LHCN-M2 (cell line): Measurements from ENCODE around the gene RUNX2. TPM values are rescaled to one million over a fixed set of nuclear protein-coding genes. Genes with fewer than 3 reads are reported as not detected.
"Not testable (repeated sequence)": the region's sequence is repeated elsewhere in the genome, so short reads cannot be mapped to it uniquely, and the experiment has no call there.

Source experiments
- DNase-seq: peaks from one replicate; pipeline ENCODE4 v3.0.0-alpha.2; 2012; ENCODE audit warnings: low read depth
- total RNA-seq: library from RNA; depleted of rRNA; stranded (reverse); fragments of >200 nt; gene quantifications from 2 replicates; pipeline ENCODE4 v1.2.3, GENCODE V29; 2014

RUNX2 gene
- total RNA-seq, 1 experiment from 2014 or later, result 27.7 TPM

DNA sequence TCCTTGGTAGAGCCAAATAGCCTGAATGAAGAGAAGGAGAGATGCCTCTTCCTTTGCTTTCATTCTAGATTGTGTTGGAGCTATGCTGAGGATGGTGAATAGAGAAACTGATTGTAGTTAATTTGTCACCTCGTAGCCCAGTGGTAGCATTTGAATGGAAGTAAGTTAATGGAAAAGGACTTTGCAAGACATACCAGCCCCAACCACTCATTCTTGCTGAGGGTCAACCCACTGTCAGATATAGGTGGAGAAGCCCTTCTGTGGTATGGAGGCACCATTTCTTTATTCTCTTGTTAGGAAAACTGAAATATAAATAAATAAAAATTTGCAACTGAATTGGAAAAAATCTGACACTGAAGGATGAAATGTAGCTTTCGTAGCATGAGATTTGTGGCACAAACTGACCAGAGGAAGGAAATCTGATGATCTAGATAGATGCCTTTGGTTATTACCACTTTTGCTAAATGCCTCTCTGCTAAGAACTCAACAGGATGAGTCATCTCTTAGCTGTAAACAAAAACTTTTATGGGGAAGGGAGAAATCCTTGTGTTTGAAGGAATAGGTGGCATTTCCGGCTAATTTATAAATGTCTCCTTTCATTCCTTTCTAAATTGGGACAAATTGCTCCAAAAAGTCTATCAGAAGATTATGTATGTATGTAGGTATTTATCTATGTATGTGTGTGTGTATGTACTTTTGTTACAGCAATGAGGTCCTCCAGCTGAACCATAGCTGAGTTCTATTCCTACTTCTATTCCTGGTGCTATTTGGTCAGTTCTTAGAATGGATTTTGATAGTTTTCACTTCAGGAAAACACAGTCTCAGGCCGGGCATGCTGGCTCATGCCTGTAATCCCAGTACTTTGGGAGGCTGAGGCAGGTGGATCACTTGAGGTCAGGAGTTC is 126.1 kb downstream of the RUNX2 start:
- DNase-seq, result peak; percentile 84

DNA sequence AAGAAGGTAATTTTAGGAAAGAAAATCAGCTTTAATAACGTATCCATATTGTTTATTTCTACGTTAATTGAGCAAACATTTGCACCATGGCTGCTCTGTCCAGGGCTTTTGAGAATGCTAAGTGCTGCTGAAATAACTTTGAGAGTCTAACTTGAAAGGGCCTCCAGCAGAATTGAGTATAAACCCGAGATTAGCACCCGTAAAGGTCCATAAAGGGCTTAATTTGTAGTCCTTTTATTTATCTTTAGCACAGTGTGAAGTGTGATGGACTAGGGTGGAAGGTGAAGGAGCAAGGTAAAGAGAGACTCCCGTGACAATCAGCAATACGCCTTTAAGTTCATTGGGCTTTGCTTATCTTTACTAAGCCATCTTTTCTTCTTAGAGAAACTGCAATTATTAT is 127.3 kb downstream of the RUNX2 start:
- DNase-seq, result no peak

DNA sequence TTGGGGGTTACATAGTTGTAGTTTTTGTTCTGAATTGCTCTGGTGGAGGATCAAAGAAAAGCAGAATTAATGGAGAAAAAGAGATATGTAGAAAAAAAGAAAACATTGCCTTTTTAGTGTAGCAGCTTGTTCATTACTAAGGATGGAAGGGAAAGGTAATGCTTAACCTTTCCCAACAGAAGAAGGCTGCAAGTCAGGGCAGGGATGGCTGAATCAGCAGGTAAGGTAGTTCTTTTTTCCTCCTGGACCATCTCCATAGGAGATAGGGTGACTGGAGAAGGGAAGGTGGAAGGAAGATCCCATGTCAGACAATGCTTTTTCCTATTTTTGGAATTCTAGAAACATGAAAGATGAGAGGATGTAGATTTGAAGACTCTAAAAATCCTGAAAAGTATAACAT is 129.0 kb downstream of the RUNX2 start:
- no peak for DNase-seq

DNA sequence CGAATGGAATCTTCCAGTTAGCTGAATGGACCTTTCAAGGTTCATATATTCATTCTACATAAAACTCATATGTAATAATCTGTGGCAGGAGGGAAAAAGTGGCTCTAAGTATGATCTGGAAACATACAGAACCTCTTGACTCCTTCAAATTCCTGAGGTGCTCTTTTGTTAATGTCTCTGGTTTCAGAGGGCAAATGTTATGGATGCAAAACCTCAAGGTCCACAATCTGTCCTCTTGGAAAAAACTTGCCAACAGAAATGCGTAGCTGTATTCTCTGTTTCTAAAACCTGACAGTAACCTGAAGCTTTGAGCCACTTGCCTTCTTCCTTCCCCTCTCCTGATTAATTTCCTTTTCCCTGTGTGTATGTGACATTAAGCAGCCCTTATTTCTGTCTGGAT is 130.5 kb downstream of the RUNX2 start:
- no peak for DNase-seq

DNA sequence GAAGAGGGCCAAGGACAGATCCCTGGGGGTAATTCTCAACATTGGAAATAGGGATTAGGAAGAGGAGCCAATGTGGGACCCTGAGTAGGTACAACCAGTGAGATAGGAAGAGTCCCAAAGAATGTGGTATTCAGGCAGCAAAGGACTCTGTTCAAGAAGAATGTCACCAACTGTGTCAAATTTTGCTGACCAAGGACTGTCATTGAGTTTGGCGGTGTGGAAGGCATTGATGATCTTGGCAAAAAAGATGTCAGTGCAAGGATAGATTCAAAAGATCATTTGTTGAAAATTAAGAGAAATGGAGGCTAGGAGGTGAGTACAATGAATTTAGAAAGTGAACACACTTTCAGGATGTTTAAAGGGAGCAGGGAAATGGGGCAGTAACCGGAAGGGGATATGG is 132.0 kb downstream of the RUNX2 start:
- DNase-seq, result no peak

DNA sequence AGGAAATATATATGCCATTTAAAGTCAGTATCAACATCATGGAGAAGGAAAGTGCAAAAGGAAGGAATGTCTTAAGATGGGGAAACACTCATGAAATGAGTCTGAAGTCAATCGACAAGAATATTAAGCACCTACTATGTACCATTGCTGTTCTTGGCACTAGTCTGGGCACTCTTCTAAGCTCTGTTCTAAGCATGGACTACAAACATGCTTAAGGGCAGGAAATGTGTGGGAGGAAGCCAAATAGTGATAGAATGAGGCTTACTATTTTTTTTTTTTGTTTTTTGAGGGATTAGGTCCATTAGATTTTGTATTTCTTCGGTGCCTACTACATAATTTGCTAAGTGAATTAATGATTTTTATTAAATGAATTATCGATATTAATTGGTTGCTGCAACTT is 133.4 kb downstream of the RUNX2 start:
- no peak for DNase-seq

DNA sequence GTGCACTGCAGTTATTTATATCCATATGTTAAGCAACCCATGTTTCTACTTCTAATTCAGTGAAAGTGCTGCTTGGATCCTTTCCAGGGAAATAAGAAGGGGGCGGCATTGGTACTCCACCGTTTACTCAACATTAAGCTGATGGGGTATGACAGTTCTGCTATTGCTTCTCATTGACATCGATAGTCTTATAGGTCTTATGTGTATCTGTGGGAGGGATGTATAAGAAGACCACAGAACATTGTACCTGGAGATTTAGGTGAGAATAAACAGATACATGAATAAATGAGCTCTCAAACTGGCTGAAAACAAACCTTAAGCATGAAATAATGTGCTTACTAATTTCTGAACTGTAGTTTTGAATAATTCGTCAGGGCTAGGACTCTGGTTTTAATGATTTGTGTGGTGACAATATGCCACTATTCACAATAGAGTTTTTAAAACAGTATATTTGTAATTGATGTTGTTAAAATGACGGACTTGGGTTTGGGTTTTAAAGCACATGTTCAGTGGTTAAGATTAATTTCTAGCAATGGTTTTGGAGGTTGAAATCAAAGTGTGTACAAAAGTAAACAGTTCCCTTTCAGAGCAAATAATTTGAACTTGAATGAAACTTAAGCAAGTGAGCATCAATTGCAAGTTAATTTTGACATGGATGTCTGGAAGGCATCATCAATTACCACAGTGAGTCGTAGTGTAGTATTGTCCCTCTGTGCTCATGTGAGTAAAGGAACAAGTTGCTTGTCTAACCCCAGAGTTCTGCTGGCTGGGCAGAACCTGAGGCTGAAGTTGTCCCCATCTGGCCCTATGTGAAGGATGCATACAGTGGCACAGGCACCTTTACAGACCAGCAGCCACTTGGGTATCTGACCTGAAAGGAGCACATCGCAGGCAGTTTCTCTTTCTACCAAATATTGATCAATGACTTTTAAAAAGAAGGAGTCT is 134.3 kb downstream of the RUNX2 start:
- DNase-seq, result no peak

DNA sequence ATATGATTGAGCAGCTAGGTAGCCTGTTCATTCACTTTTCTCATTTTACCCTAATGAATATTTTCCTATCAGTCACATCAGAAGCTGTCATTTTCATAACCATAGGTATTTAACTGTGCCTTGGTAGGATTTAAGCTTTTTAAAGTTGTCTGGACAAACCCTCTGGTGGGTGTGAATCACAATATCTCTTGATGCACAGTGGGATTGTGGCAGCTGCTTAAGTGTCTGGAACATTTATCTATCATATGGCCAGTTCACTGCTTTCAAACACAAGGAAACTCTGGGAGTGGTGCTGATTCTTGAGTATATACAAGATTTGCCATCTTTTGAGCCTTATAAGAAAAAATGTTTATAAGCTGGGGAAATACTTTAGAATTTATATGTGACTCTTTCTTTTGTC is 136.6 kb downstream of the RUNX2 start:
- DNase-seq, result peak; percentile 54

DNA sequence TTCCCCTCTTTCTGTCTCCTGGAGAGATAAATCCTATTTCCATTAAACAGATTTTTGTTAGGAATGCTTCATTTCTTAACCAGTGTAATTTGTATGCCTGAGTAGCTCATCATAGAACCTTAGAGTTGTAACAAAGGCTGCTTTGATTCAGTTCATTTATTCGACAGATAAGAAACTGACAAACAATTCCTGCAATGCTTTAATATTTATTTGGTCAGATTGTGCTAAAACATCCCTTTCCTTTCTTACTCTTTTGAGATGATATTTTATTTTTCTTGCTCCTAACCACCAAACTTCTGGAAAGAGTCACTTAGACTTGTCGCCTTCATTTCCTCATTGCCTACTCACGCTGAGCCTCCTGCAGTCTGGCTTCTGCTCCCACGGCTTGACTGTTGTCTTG is 138.6 kb downstream of the RUNX2 start:
- DNase-seq, result no peak

DNA sequence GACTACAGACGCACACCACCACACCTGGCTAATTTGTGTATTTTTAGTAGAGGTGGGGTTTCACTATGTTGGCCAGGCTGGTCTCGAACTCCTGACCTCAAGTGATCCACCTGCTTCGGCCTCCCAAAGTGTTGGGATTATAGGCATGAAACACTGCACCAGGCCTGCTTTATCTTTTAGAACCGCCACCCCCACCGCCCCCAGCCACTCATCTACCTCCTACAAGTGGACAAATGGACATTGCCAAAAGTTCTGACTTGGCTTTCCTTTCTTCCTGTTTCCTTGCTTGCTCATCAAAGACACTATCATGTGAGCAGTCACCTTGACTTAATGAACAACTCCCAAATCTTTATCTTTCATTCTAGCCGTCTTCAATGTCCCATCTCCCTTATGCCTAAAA is 139.3 kb downstream of the RUNX2 start:
- DNase-seq, result not testable (repeated sequence)

DNA sequence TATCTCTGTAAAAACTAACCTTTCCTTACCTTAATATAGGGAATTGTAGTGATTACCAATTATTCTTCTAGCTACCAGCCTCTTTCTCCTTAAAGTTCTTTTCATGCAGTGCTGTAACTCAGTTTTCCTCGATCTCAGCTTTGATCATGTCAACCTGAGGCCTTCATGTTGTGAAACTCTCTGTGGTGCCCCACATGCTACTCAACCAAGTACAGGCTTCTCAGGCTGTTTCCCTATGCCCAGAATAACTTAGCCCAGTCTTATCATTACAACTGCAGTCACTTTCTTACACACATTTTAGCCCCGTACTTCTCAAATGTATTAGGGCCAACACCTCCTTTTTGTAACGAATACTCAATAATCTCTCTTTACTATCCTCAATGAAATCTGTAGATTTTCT is 139.7 kb downstream of the RUNX2 start:
- no peak for DNase-seq

DNA sequence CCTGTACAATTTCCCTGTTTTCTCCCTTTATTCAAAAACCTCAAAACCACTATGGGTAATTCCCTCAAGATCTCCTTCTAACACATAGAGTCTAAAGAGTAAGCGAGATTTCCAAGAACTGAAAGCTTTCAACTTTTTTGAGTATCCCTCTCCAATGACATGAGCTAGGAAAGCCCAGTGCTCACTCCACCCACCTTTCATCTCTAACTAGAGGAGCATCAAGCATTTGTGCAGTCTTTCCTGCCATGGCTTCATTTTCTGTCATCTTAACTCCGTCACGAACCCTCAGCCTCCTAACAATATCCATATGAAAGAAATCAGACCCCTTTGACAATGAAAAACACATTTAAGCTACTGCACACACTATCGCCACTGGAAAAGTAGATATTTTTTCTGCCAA is 141.5 kb downstream of the RUNX2 start:
- DNase-seq, result no peak

DNA sequence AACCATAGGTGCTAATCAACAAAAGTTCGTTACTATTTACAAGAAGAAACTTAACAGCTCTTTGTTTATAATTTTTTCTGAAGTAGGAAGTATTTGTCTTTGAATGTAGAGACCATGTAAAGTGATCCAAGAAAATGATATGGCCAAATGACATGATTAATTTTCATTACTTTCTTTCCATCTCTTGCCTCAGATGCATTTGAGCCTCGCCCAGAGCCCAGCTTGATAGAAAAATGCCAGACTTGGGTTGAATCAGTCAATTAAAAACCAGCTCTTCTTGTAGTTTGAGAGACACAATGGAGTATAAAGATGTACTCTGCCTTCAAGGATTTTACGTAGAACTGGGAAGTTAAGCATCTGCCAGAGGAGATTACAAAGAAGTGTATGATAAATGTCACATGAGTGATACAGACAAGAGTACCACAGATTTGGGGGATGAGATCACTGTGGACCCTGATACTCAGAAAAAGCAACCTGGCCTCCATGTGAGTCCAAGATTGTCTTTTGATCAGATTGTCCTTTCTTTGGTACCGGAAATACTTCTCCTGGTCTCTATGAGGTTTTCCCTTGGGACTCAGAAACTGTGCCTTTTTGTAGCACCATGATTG is 142.1 kb downstream of the RUNX2 start:
- no peak for DNase-seq

DNA sequence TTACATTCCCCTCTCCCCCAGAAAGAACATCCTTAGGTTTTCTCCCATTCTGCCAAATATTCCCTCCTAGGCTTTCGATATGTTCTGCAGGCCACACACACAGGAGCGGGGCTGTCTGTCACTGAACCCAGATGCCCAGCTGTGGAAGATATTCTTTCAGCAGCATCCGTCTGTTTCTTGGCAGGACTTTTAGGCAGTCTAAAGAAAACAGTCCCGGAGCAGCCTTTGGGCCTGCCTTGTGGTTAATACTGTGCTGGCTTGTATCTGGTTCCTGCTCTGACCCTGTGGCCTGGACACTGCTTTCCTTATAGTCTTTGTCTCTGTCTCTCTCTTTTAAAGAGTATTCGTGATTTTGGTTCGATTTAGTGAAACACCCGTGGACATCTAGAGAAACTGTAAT is 144.3 kb downstream of the RUNX2 start:
- DNase-seq, result peak; percentile 91

DNA sequence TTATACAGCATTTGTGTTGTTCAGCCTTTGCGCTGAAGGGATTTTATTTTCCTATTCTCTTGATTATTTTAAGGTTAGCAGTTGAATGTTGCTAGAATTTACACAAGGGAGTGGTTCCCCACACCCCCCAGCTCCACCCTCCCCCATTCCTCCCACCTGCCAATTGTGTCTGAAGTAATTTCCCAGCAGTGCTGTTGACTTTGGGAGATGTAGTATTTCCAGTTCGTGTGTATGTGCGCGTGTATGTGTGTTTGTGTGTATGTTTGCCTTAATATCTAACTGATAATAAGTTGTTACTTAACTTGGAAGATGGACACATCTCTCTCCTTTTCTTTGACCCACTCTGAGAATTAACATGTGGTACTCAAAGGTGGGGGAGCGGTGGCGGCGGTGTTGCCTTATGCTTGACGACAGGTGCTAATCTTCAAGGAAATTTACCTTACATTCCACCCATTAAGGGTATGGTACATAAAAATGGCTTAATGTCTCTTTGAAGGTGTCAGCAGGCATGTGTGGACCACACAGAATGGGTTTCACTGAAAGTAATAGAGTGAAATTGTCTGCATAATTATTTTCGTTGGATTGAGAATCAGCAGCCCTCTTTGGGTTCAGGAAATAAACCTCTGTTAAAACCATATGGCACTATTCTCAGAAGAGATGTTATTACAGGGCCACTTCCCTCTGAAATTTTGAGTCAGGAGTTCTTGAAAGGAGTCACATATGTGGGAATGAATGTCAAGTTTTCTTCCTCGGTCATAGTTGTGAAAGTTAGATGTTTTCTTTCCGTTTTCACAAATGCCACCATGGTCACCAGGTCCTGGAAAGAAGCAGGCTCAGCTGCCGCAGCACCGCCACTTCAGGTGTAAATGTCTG is 145.2 kb downstream of the RUNX2 start:
- DNase-seq, result no peak

DNA sequence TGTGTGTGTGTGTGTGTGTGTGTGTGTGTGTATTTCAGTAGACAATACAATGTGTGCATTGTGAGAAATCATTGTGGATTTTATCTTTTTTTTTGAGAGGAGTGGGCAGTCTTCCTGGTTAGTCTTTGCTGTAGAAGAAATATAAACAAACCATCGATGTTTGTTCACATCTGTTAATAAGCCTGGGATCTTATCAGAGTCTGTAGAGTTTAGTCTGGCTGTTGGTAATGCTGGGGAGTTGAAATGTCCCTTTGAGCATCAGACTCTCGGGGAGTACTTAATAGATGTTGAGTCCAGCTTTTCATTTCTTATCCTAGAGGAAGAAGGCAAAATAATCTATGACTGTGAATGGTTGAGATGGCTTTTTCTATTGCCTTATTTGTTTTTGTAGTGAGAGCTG is 146.2 kb downstream of the RUNX2 start:
- DNase-seq, result no peak

DNA sequence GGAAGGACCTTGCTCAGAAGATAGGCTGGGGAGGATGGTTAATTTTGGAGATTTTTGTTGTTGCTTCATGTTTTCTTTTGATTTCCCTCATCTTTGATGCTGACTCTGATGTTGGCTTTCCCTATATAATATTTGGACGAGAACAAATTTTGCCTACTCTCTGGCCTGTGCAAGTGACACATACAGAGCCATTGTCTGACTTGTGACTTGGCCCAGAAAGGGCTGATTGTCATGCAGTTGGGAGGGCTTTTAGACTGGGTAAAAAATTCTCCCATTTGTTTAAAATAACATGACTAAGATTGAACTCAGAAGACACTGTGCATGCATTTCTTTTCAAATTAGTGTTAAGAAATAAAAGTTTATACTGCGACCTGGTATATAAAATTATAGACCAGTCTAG is 148.2 kb downstream of the RUNX2 start:
- no peak for DNase-seq

DNA sequence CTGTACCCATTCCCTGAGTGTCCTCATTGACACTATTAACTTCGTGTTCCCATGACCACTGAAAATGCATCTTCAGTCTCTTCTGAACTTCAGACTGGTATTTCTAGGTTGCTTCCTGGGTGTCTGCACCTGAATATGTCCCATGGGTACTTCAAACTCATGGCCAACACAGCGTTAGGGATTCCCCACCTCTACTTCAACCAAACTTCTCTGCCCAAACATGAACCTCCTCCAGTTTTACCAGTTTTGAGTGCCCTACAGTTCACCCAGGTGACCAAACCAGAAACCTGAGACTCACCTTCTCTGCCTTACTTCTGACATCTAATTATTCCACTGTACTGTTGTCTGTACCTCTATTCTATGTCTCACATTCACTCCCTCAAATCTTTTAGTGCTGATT is 149.1 kb downstream of the RUNX2 start:
- DNase-seq, result no peak

DNA sequence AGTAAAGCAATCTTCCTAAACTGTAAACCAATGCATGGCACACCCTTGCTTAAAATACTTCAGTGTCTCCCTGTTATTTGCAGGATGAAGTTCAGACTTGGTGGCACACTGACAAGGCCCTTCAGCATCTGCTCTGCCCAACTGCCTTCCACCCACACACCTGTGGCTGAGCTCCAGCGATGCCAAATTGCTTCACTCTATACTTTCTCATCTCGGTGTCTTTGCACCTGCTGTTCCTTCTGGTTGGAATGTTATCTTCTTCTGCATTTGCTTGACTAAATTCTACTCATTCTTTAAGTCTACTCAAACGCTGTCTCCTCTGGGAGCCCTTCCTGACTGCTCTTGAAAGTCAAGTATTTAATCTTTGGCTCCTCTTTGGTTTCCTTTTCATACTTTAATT is 149.7 kb downstream of the RUNX2 start:
- no peak for DNase-seq

DNA sequence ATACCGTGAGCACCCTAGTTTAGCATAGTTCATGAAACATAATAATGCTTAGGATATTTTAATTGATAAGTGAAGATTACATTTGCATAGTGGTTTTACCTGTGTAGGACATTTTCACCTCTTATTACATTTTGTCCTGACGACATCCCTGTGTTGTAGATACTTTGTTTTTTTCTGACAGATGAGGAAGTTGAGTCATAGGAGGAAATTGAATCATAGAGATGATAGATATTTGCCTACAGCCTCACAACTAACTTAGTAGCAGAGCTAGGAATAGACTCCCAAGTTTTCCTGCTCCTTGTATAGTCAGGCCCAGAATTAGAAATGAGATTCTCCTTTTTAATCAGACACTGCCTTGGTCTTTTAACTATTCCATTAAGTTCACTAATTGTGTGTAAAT is 150.1 kb downstream of the RUNX2 start:
- DNase-seq, result peak; percentile 63
